K562 (cell line): ENCODE results near the gene STK32C. TPM values are rescaled to one million over a fixed set of nuclear protein-coding genes. Genes with fewer than 3 reads are reported as not detected.

Source experiments
- ATAC-seq: fragments of 200-7000 bp; cut with Tn5 transposase; 3 replicates; pipeline ENCODE4 v1.9.1; 2020; ENCODE audit warnings: moderate library complexity
- BruUV-seq: library from RNA; stranded (reverse); fragments of 400-500 nt; replicated peaks from 2 replicates; lab custom pipeline; 2021; lab: Mats Ljungman, UMichigan
- CTCF ChIA-PET: fragments of 300-600 bp; formaldehyde crosslinking; extraction: SDS; loops from one replicate; lab custom pipeline; 2021; ENCODE audit warnings: low intra/inter-chr PET ratio; lab: Yijun Ruan, JAX
- POLR2A ChIA-PET: fragments of 300-600, 350-650 bp; sonication (Branson Sonifier 250); formaldehyde crosslinking; extraction: SDS; loops from one replicate; lab custom pipeline; 2021; ENCODE audit warnings: antibody characterized with exemption, inconsistent platforms; lab: Yijun Ruan, JAX
- DNase-seq, 4 experiments: peaks; one replicate each; pipeline versions ENCODE4 v3.0.0 to v3.0.0-alpha.2; 2011 to 2018; ENCODE audit warnings: low spot score in 3 of 4, mixed read lengths in 3 of 4; ENCODE audit errors: extremely low read depth in 1 of 4
- FAIRE-seq: peaks from 2 replicates; lab custom pipeline; 2011; peaks lifted over from hg19 to GRCh38; lab: Jason Lieb, UNC
- H2AFZ ChIP-seq: 2 replicates; pipeline ENCODE4 v1.6.0; 2011; ENCODE audit warnings: low read depth, low read length, control low read depth, inconsistent platforms
- H3K27ac ChIP-seq: fragments of 200-600 bp; 3 replicates; pipeline ENCODE4 v1.8.0; 2011; ENCODE audit warnings: low read depth, mild to moderate bottlenecking, control low read depth, inconsistent platforms, low read length, moderate library complexity, mixed read lengths; ENCODE audit errors: extremely low read depth
- H3K27me3 ChIP-seq, 2 experiments: fragments of 300-600 bp in 1 of 2; 2 replicates in 1 of 2; 3 replicates in 1 of 2; pipeline versions ENCODE4 v1.6.0 to v1.8.0; 2011; ENCODE audit warnings: inconsistent platforms in 2 of 2, low read length in 2 of 2, mild to moderate bottlenecking in 1 of 2, mixed read lengths in 1 of 2, moderate library complexity in 1 of 2; ENCODE audit not compliant: control insufficient read depth in 2 of 2, insufficient read depth in 2 of 2
- H3K36me3 ChIP-seq: fragments of 300-600 bp; 3 replicates; pipeline ENCODE4 v1.8.0; 2011; ENCODE audit warnings: mild to moderate bottlenecking, low read length, inconsistent platforms; ENCODE audit not compliant: control insufficient read depth, insufficient read depth
- H3K4me1 ChIP-seq, 2 experiments: fragments of 200-600 bp in 1 of 2; replicated peaks in 1 of 2; 2 replicates in 1 of 2; 3 replicates in 1 of 2; pipeline versions ENCODE4 v1.5.1 to v1.8.0; 2011; ENCODE audit warnings: inconsistent platforms in 2 of 2, low read length in 2 of 2, mild to moderate bottlenecking in 1 of 2, mixed read lengths in 1 of 2, moderate library complexity in 1 of 2; ENCODE audit not compliant: control insufficient read depth in 2 of 2, insufficient read depth in 2 of 2
- H3K4me2 ChIP-seq: 2 replicates; pipeline ENCODE4 v1.6.1; 2011; ENCODE audit warnings: low read length, control low read depth, inconsistent platforms, mixed read lengths; ENCODE audit not compliant: insufficient read depth
- H3K4me3 ChIP-seq: fragments of 200-600 bp; sonication (generic), shearing (Covaris generic); 2 replicates; pipeline ENCODE4 v1.5.1; 2016; ENCODE audit warnings: control low read depth, inconsistent platforms
- H3K79me2 ChIP-seq: fragments of 200-600 bp; 3 replicates; pipeline ENCODE4 v1.8.0; 2011; ENCODE audit warnings: low read length, inconsistent platforms; ENCODE audit not compliant: control insufficient read depth, insufficient read depth
- H3K9ac ChIP-seq, 2 experiments: 2 replicates each; pipeline versions ENCODE4 v1.6.0 to v1.6.1; 2011; ENCODE audit warnings: low read depth in 2 of 2, low read length in 2 of 2, control low read depth in 1 of 2, inconsistent platforms in 1 of 2, mild to moderate bottlenecking in 1 of 2, mixed read lengths in 1 of 2; ENCODE audit not compliant: insufficient read depth in 1 of 2
- H3K9me1 ChIP-seq: one replicate; pipeline ENCODE4 v1.6.0; 2011; ENCODE audit warnings: inconsistent platforms, mild to moderate bottlenecking, low read length, moderate library complexity; ENCODE audit not compliant: control insufficient read depth, insufficient read depth
- H3K9me3 ChIP-seq: replicated peaks from 2 replicates; pipeline ENCODE4 v1.5.1; 2011; ENCODE audit warnings: low read depth, low read length, inconsistent platforms; ENCODE audit not compliant: control insufficient read depth, insufficient read depth
- H4K20me1 ChIP-seq: replicated peaks from 2 replicates; pipeline ENCODE4 v1.6.1; 2011; ENCODE audit warnings: low read length, inconsistent platforms, mixed read lengths; ENCODE audit not compliant: control insufficient read depth, insufficient read depth
- EP300 ChIP-seq: IDR thresholded peaks from 2 replicates; pipeline ENCODE4 v1.6.1; 2012; ENCODE audit warnings: low read length, improper control_type of control experiment
- NELFE ChIP-seq: IDR thresholded peaks from 2 replicates; pipeline ENCODE4 v1.6.1; 2011; ENCODE audit warnings: mild to moderate bottlenecking; ENCODE audit not compliant: insufficient read depth, insufficient read length
- PHF21A ChIP-seq: fragments of 450-650 bp; IDR thresholded peaks from 2 replicates; pipeline ENCODE4 v1.6.1; 2017; ENCODE audit warnings: low read depth, borderline replicate concordance
- PYGO2 ChIP-seq: fragments of 450-650 bp; IDR thresholded peaks from 2 replicates; pipeline ENCODE4 v1.6.1; 2016; ENCODE audit warnings: mild to moderate bottlenecking, missing genetic modification characterization, moderate library complexity, missing compliant biosample characterization
- ZFPM2 ChIP-seq: fragments of 250-450 bp; sonication (Bioruptor Pico); IDR thresholded peaks from 2 replicates; pipeline ENCODE4 v1.5.1; 2022; ENCODE audit warnings: mild to moderate bottlenecking
- ZNF561 ChIP-seq: fragments of 450-650 bp; formaldehyde crosslinking; conservative IDR thresholded peaks from 2 replicates; pipeline ENCODE4 v1.4.0; 2020; ENCODE audit warnings: mild to moderate bottlenecking, moderate library complexity
- ZNF696 ChIP-seq: fragments of 250-450 bp; sonication (Bioruptor Pico); conservative IDR thresholded peaks from 2 replicates; pipeline ENCODE4 v1.4.0; 2020; ENCODE audit warnings: mild to moderate bottlenecking, moderate library complexity
- ZSCAN29 ChIP-seq: fragments of 450-650 bp; IDR thresholded peaks from 2 replicates; pipeline ENCODE4 v1.6.1; 2017
- WGBS: fragments of 100-300 bp; shearing (Covaris generic); methylation state at CpG from one replicate; pipeline ENCODE4 v1.1.6; 2016; ENCODE audit warnings: low coverage, mixed read lengths; ENCODE audit not compliant: insufficient coverage; ENCODE audit errors: missing lambda C conversion rate; 5-methylcytosine and 5-hydroxymethylcytosine counted together
- in situ Hi-C: fragments of 300-500 bp; cut with MboI; formaldehyde crosslinking; loops from 4 replicates; pipeline ENCODE4 v1.15.0; 2018; ENCODE audit warnings: inconsistent platforms, mixed read lengths
- intact Hi-C: fragments of 100-400 bp; cut with micrococcal nuclease; formaldehyde crosslinking; loops from 2 replicates; pipeline ENCODE4 v1.14.2; 2022
- polyA plus RNA-seq, 8 experiments: library from polyadenylated mRNA; depleted of rRNA in 4 of 8; stranded (reverse) in 5 of 8; unstranded in 3 of 8; fragments of >200 nt; fragmentation: Nextera tagmentation in 2 of 8; fragmentation: Illumina TruSeq in 1 of 8; extraction: Ambion mirVana in 2 of 8; extraction: Trizol in 1 of 8; gene quantifications; 2 replicates each; pipeline versions ENCODE4 v1.2.1 to v1.2.3, GENCODE V29; 2011 to 2014; ENCODE audit warnings: inconsistent platforms in 1 of 8, missing spikeins in 1 of 8
- total RNA-seq, 7 experiments: library from RNA; depleted of rRNA in 6 of 7; stranded (reverse); fragments of >200 nt in 6 of 7; fragmentation: Illumina TruSeq in 2 of 7; extraction: Trizol in 2 of 7; gene quantifications; 2 replicates each; pipeline versions ENCODE4 v1.2.1 to v1.2.3, GENCODE V29; 2011 to 2021; ENCODE audit warnings: low replicate concordance in 1 of 7
- TF ChIP-seq, protein P1 (sequence below): fragments of 200-400 bp; formaldehyde crosslinking; IDR thresholded peaks from 2 replicates; pipeline ENCODE4 v1.6.1; 2017; ENCODE audit warnings: mild to moderate bottlenecking, low read depth, low read length, moderate library complexity
- TF ChIP-seq, protein P2 (sequence below): sonication (generic); formaldehyde crosslinking; IDR thresholded peaks from 2 replicates; pipeline ENCODE4 v1.8.1; 2023; ENCODE audit warnings: mild to moderate bottlenecking, missing genetic modification reagents
- TF ChIP-seq, protein P3 (sequence below): fragments of 450-650 bp; IDR thresholded peaks from one replicate; pipeline ENCODE4 v1.6.1; 2018; ENCODE audit warnings: mild to moderate bottlenecking, moderate library complexity; ENCODE audit not compliant: partially characterized antibody
- TF ChIP-seq, protein P4 (sequence below): fragments of 450-650 bp; IDR thresholded peaks from 2 replicates; pipeline ENCODE4 v1.6.1; 2018; ENCODE audit warnings: mild to moderate bottlenecking, low read depth; ENCODE audit not compliant: partially characterized antibody

Gene STK32C
- total and polyA plus RNA-seq, 9 of the 15 experiments (the other 6 are each of a cell fraction or from before 2014, with no cell fraction given): 1.5 to 20.9 (median 6.5) TPM

DNA sequence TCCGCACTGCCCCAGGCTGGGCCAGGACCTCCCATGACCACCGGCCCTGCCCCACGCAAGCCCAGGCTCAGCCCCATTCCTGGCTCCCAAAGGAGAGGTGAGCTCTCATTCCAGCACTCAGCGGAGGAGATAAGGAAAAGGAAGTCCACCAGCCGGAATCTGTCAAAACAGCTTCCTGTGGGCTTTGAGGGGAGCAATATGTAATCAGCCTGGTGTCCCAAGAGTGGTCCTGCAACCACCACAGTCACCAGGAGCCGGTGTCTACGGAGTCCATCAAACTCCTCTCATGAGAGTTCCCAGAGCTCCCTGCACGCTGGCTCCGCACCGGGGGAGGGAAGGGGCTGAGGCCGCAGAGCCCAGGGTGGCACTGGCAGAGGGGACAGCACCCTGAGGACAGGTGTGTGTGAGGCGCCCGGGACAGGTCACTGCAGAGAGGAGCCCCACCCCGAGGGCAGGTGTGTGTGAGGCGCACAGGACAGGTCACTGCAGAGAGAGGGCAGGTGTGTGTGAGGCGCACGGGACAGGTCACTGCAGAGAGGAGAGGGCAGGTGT, 57.9 kb downstream of the STK32C start:
- WGBS: 19% methylated on average over 6 of the region's 17 CpGs
- H3K9ac ChIP-seq: no peak overlapping the region
- peaks cover 4 to 27% of the 10 kb centered on the region in 2 experiments; a peak in 3 of 5 replicates for H3K4me1 ChIP-seq
- in situ Hi-C loops (no loop called here), intact Hi-C loops (no loop called here)
- no peaks in the 10 kb centered on the region for H3K36me3 ChIP-seq
- ATAC-seq: no peak
- ChIA-PET POLR2A (no interaction called here), CTCF (no interaction called here)
- no peak overlapping the region for H3K4me3 ChIP-seq
- 0 out of 2 replicates have a peak, but pooled peaks cover 2% of the 10 kb centered on the region for H4K20me1 ChIP-seq
- TF ChIP-seq NELFE: no peak
- TF ChIP-seq PYGO2: no peak
- no peak for TF ChIP-seq EP300
- TF ChIP-seq ZFPM2 (CRISPR knock-in tag): no peak
- TF ChIP-seq, protein P1, sequence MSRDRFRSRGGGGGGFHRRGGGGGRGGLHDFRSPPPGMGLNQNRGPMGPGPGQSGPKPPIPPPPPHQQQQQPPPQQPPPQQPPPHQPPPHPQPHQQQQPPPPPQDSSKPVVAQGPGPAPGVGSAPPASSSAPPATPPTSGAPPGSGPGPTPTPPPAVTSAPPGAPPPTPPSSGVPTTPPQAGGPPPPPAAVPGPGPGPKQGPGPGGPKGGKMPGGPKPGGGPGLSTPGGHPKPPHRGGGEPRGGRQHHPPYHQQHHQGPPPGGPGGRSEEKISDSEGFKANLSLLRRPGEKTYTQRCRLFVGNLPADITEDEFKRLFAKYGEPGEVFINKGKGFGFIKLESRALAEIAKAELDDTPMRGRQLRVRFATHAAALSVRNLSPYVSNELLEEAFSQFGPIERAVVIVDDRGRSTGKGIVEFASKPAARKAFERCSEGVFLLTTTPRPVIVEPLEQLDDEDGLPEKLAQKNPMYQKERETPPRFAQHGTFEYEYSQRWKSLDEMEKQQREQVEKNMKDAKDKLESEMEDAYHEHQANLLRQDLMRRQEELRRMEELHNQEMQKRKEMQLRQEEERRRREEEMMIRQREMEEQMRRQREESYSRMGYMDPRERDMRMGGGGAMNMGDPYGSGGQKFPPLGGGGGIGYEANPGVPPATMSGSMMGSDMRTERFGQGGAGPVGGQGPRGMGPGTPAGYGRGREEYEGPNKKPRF: no peak
- TF ChIP-seq, protein P2, sequence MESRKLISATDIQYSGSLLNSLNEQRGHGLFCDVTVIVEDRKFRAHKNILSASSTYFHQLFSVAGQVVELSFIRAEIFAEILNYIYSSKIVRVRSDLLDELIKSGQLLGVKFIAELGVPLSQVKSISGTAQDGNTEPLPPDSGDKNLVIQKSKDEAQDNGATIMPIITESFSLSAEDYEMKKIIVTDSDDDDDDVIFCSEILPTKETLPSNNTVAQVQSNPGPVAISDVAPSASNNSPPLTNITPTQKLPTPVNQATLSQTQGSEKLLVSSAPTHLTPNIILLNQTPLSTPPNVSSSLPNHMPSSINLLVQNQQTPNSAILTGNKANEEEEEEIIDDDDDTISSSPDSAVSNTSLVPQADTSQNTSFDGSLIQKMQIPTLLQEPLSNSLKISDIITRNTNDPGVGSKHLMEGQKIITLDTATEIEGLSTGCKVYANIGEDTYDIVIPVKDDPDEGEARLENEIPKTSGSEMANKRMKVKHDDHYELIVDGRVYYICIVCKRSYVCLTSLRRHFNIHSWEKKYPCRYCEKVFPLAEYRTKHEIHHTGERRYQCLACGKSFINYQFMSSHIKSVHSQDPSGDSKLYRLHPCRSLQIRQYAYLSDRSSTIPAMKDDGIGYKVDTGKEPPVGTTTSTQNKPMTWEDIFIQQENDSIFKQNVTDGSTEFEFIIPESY (CRISPR knock-in tag): no peak
- TF ChIP-seq, protein P3, sequence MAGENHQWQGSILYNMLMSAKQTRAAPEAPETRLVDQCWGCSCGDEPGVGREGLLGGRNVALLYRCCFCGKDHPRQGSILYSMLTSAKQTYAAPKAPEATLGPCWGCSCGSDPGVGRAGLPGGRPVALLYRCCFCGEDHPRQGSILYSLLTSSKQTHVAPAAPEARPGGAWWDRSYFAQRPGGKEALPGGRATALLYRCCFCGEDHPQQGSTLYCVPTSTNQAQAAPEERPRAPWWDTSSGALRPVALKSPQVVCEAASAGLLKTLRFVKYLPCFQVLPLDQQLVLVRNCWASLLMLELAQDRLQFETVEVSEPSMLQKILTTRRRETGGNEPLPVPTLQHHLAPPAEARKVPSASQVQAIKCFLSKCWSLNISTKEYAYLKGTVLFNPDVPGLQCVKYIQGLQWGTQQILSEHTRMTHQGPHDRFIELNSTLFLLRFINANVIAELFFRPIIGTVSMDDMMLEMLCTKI: no peak
- no peak for TF ChIP-seq ZNF561 (CRISPR knock-in tag)
- TF ChIP-seq PHF21A: no peak
- TF ChIP-seq, protein P4, sequence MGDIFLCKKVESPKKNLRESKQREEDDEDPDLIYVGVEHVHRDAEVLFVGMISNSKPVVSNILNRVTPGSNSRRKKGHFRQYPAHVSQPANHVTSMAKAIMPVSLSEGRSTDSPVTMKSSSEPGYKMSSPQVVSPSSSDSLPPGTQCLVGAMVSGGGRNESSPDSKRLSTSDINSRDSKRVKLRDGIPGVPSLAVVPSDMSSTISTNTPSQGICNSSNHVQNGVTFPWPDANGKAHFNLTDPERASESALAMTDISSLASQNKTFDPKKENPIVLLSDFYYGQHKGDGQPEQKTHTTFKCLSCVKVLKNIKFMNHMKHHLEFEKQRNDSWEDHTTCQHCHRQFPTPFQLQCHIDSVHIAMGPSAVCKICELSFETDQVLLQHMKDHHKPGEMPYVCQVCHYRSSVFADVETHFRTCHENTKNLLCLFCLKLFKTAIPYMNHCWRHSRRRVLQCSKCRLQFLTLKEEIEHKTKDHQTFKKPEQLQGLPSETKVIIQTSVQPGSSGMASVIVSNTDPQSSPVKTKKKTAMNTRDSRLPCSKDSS: no peak
- no peak for TF ChIP-seq ZNF696 (CRISPR knock-in tag)
- no peak for TF ChIP-seq ZSCAN29
- H3K9me3 ChIP-seq: no peaks in the 10 kb centered on the region
- no peak for DNase-seq
- no peak overlapping the region for H2AFZ ChIP-seq
- BruUV-seq: no TSS peak
- H3K4me2 ChIP-seq: no peak overlapping the region
- H3K27ac ChIP-seq: no peak overlapping the region
- peaks cover 2 to 45% of the 10 kb centered on the region in 2 experiments; a peak in 3 of 5 replicates for H3K27me3 ChIP-seq
- H3K79me2 ChIP-seq: no peaks in the 10 kb centered on the region
- no peaks in the 10 kb centered on the region for H3K9me1 ChIP-seq
- no peak for FAIRE-seq
